GM13977 (cell line): ENCODE results near the gene ADAMTS10.

Source experiments
- DNase-seq: peaks from one replicate; pipeline ENCODE4 v3.0.0; 2012; ENCODE audit warnings: low spot score
- in situ Hi-C: fragments of 300-500 bp; cut with MboI; formaldehyde crosslinking; loops from one replicate; pipeline ENCODE4 v1.12.0; 2022; ENCODE audit warnings: low sequenced_read_pairs, low pct_unique_long_range_greater_than_20kb, mixed read lengths, inconsistent platforms; ENCODE audit not compliant: unreplicated experiment
- TF ChIP-seq, protein P1 (sequence below): IDR thresholded peaks from 2 replicates; pipeline ENCODE4 v1.5.1; 2012; ENCODE audit warnings: mild to moderate bottlenecking, control low read depth; ENCODE audit not compliant: insufficient read depth; ENCODE audit errors: extremely low read depth, missing control alignments

ADAMTS10 gene

DNA sequence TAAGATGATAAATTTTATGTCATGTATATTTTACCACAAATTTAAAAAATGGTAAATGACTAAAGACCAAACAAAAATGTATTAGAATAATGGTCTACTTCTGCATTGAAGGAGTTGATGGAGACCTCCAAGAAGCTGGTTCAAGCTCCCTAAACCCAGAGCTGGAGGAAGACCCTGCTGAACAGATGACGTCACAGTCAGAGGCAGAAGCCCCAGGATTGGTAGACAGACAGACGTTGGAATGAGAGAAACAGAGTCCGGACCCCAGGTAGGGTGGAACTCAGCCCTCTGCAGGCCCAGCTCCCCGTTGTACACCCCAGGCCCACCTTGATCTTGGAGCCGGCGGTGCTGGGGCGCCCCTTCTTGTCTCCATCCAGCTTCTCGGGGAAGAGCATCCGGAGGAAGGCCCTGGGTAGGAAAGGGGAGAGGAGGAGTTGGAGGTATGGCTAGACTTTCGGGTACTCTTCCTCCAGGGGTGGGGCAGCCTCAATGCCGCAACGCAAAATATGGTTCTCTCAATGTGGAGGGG, 70.8 kb downstream of the ADAMTS10 start:
- in situ Hi-C loops = no loop called here
- TF ChIP-seq, protein P1, sequence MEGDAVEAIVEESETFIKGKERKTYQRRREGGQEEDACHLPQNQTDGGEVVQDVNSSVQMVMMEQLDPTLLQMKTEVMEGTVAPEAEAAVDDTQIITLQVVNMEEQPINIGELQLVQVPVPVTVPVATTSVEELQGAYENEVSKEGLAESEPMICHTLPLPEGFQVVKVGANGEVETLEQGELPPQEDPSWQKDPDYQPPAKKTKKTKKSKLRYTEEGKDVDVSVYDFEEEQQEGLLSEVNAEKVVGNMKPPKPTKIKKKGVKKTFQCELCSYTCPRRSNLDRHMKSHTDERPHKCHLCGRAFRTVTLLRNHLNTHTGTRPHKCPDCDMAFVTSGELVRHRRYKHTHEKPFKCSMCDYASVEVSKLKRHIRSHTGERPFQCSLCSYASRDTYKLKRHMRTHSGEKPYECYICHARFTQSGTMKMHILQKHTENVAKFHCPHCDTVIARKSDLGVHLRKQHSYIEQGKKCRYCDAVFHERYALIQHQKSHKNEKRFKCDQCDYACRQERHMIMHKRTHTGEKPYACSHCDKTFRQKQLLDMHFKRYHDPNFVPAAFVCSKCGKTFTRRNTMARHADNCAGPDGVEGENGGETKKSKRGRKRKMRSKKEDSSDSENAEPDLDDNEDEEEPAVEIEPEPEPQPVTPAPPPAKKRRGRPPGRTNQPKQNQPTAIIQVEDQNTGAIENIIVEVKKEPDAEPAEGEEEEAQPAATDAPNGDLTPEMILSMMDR = no peak
- no peak for DNase-seq

DNA sequence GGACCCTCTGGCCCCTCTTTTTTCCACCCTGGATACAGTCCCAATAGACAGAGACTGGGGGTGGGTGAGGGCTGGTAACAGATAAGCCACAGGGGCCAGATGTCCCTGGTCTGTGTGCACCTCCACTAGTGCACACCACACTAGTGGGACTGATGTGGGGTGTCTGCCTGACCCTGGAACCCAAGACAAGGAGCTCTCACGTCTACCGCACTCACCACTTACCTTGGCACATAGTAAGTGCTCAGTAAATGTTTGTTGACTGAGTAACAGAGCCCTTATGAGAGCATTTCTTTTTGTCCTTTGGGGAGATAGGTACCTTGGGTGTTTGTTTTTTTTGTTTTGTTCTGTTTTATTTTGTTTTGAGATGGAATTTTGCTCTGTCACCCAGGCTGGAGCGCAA, 73.4 kb downstream of the ADAMTS10 start:
- TF ChIP-seq, protein P1 = no peak
- DNase-seq = no peak
- in situ Hi-C loops = no loop called here

DNA sequence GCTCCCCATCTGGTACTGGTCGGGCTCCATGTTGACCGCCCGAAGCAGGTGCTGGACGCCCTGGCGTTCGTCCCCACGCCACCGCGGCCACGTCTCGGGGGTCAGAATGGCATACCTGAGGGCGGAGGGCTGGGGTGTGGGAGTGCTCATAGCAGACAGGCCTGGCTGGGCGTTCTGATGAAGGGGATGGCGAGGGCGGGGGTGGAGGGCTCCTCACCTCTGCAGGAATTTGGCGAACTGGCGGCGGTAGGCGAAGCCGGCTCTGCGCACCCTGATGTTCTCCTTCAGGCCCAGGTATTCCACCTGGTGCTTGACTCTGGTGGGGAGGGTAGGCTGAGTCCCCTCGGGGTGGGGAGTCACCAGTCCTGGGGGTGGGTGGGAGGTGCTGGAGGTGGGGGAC, 74.2 kb downstream of the ADAMTS10 start:
- in situ Hi-C loops = no loop called here
- no peak for DNase-seq
- TF ChIP-seq, protein P1 = no peak

DNA sequence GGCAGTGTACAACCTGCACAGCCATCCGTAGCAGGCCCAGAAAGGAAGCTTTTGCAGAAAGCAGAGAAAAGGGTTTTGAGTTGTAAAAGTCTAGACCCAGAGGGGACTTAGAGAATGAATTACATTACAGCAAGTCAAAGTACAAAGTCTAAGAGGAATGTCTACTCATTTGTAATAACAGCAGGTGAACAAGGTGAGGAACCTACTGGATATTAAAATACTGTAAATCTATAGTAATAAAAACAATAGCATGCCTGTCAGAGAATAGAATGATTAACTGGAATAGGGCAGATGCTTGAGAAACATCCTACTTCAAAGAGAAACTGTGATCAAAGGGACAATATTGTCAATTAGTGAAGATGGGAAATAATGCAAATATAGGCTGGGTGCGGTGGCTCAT, 78.3 kb downstream of the ADAMTS10 start:
- TF ChIP-seq, protein P1 = no peak
- in situ Hi-C loops = no loop called here
- DNase-seq = no peak

DNA sequence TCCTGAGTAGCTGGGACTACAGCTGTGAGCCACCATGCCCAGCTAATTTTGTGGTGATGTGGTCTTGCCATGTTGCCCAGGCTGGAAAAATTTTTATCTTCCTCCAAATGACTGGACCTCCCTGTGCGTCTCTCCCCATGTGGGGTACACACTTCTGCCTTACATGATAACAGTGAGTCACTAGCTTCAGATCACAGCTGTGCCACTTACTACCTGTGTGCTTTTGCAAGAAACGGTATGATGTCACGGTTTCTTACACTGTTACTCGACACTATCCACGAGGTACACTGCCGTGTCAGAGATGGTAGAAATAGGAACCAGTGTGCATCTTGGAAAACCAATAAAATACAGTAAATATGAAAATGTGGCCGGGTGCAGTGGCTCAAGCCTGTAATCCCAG, 79.0 kb downstream of the ADAMTS10 start:
- in situ Hi-C loops = no loop called here
- no peak for DNase-seq
- TF ChIP-seq, protein P1 = no peak
